H1 (cell line): ENCODE data around the gene KHDRBS1. TPM values are rescaled to one million over a fixed set of nuclear protein-coding genes. Genes with fewer than 3 reads are reported as not detected.
A peak's percentile ranks its signal among the peaks of the same experiment; 100 is the strongest.

Source experiments
- BRCA1 ChIP-seq: IDR thresholded peaks from 2 replicates; pipeline ENCODE4 v1.6.1; 2012; ENCODE audit warnings: low read depth, low read length, improper control_type of control experiment
- CBX5 ChIP-seq: fragments of 300-800, 300-1000 bp; sonication (generic); IDR thresholded peaks from 2 replicates; pipeline ENCODE4 v1.7.1; 2016; ENCODE audit warnings: antibody characterized with exemption, low read length, low read depth
- CBX8 ChIP-seq: fragments of 300-800, 300-1000 bp; sonication (generic); IDR thresholded peaks from 2 replicates; pipeline ENCODE4 v1.7.1; 2016; ENCODE audit warnings: low read depth, low read length, borderline replicate concordance
- CEBPB ChIP-seq: IDR thresholded peaks from 2 replicates; pipeline ENCODE4 v1.6.1; 2012; ENCODE audit warnings: low read depth, low read length
- CHD1 ChIP-seq: IDR thresholded peaks from 2 replicates; pipeline ENCODE4 v1.6.1; 2012; ENCODE audit warnings: low read depth, low read length, improper control_type of control experiment
- CHD2 ChIP-seq: IDR thresholded peaks from 2 replicates; pipeline ENCODE4 v1.6.1; 2012; ENCODE audit warnings: low read length, improper control_type of control experiment
- EP300 ChIP-seq, 2 experiments: IDR thresholded peaks; 1 replicate in 1 of 2; 2 replicates in 1 of 2; pipeline ENCODE4 v1.6.1; 2011 to 2012; ENCODE audit warnings: low read depth in 2 of 2, low read length in 2 of 2, mild to moderate bottlenecking in 2 of 2, borderline replicate concordance in 1 of 2, inconsistent platforms in 1 of 2, moderate library complexity in 1 of 2
- GTF2F1 ChIP-seq: IDR thresholded peaks from 2 replicates; pipeline ENCODE4 v1.6.1; 2012; ENCODE audit warnings: low read depth, low read length, improper control_type of control experiment, borderline replicate concordance
- HDAC2 ChIP-seq, 2 experiments: fragments of 300-600 bp in 1 of 2; sonication (generic) in 1 of 2; IDR thresholded peaks; 2 replicates each; pipeline ENCODE4 v1.6.1; 2011 to 2012; ENCODE audit warnings: low read depth in 2 of 2, low read length in 2 of 2, mild to moderate bottlenecking in 2 of 2, moderate library complexity in 2 of 2, borderline replicate concordance in 1 of 2, inconsistent platforms in 1 of 2
- HDAC6 ChIP-seq: IDR thresholded peaks from one replicate; pipeline ENCODE4 v1.7.1; 2012; ENCODE audit warnings: low read depth, mild to moderate bottlenecking, inconsistent platforms, low read length, moderate library complexity
- JUN ChIP-seq: IDR thresholded peaks from 2 replicates; pipeline ENCODE4 v1.6.1; 2011; ENCODE audit warnings: low read depth, mild to moderate bottlenecking, improper control_type of control experiment, low read length
- KDM5A ChIP-seq: fragments of 200-600 bp; IDR thresholded peaks from 2 replicates; pipeline ENCODE4 v1.7.1; 2012; ENCODE audit warnings: mild to moderate bottlenecking, low read length, inconsistent platforms, mixed read lengths
- NRF1 ChIP-seq: IDR thresholded peaks from 2 replicates; pipeline ENCODE4 v1.6.1; 2011; ENCODE audit warnings: mild to moderate bottlenecking, low read depth, low read length, improper control_type of control experiment
- POLR2AphosphoS5 ChIP-seq: IDR thresholded peaks from 2 replicates; pipeline ENCODE4 v1.6.1; 2011; ENCODE audit warnings: low read depth, low read length
- RAD21 ChIP-seq, 2 experiments: IDR thresholded peaks in 1 of 2; conservative IDR thresholded peaks in 1 of 2; 2 replicates each; pipeline ENCODE4 v1.6.1; 2011; ENCODE audit warnings: low read depth in 2 of 2, low read length in 2 of 2, improper control_type of control experiment in 1 of 2, inconsistent platforms in 1 of 2, mild to moderate bottlenecking in 1 of 2, moderate library complexity in 1 of 2
- RBBP5 ChIP-seq: IDR thresholded peaks from 2 replicates; pipeline ENCODE4 v1.7.1; 2012; ENCODE audit warnings: low read depth, mild to moderate bottlenecking, inconsistent platforms, low read length, moderate library complexity, borderline replicate concordance
- RFX5 ChIP-seq: IDR thresholded peaks from 2 replicates; pipeline ENCODE4 v1.6.1; 2011; ENCODE audit warnings: low read depth, low read length, improper control_type of control experiment, borderline replicate concordance
- SUZ12 ChIP-seq: fragments of 200-600 bp; sonication (generic); IDR thresholded peaks from 2 replicates; pipeline ENCODE4 v1.6.1; 2012; ENCODE audit warnings: mild to moderate bottlenecking, inconsistent platforms, low read length, moderate library complexity, mixed read lengths
- TAF1 ChIP-seq: IDR thresholded peaks from 2 replicates; pipeline ENCODE4 v1.6.1; 2011; ENCODE audit warnings: mild to moderate bottlenecking, low read depth, low read length
- TBP ChIP-seq: IDR thresholded peaks from 2 replicates; pipeline ENCODE4 v1.6.1; 2011; ENCODE audit warnings: low read depth, low read length, improper control_type of control experiment
- TCF12 ChIP-seq: IDR thresholded peaks from 2 replicates; pipeline ENCODE4 v1.6.1; 2011; ENCODE audit warnings: low read depth, mild to moderate bottlenecking, low read length
- polyA plus RNA-seq, 7 experiments: library from polyadenylated mRNA; depleted of rRNA in 3 of 7; stranded (reverse) in 5 of 7; unstranded in 2 of 7; fragments of >200 nt in 5 of 7; fragments of 200-250 nt in 2 of 7; gene quantifications; 1 replicate in 5 of 7; 2 replicates in 1 of 7; 4 replicates in 1 of 7; pipeline versions ENCODE4 v1.2.1 to v1.2.3, GENCODE V29; 2011 to 2013; ENCODE audit warnings: missing spikeins in 2 of 7, mixed read lengths in 2 of 7
- total RNA-seq: library from RNA; stranded (reverse); fragmentation: NEBNext Ultra II Directional; extraction: Animal tissue kit (Norgen Biotek cat#: 25700); gene quantifications from 2 replicates; pipeline ENCODE4 v1.2.1, GENCODE V29; 2021
- TF ChIP-seq, protein P1 (sequence below): IDR thresholded peaks from 2 replicates; pipeline ENCODE4 v1.6.1; 2011; ENCODE audit warnings: low read length, improper control_type of control experiment
- TF ChIP-seq, protein P2 (sequence below): IDR thresholded peaks from 2 replicates; pipeline ENCODE4 v1.6.1; 2012; ENCODE audit warnings: inconsistent platforms

The KHDRBS1 gene
- total and polyA plus RNA-seq, 2 of the 8 experiments (the other 6 are each of a cell fraction or from before 2014, with no cell fraction given), result 53.8 to 284 TPM

- no peak for TF ChIP-seq EP300 (IDR thresholded peaks at IDR 0.05; ENCODE audit: borderline replicate concordance in 1 of 2, low read depth in 2 of 2, low read length in 2 of 2)
- no peak for TF ChIP-seq KDM5A
- no peak for TF ChIP-seq CHD2
- peak; percentile 31; the same call in 1 of the 2 replicates for TF ChIP-seq GTF2F1
- peak; percentile 37; the same call in 1 of the 2 replicates for TF ChIP-seq POLR2AphosphoS5
- TF ChIP-seq TCF12, result no peak
- TF ChIP-seq, protein P1, sequence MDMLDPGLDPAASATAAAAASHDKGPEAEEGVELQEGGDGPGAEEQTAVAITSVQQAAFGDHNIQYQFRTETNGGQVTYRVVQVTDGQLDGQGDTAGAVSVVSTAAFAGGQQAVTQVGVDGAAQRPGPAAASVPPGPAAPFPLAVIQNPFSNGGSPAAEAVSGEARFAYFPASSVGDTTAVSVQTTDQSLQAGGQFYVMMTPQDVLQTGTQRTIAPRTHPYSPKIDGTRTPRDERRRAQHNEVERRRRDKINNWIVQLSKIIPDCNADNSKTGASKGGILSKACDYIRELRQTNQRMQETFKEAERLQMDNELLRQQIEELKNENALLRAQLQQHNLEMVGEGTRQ, result peak; percentile 89
- TF ChIP-seq CEBPB, result no peak
- TF ChIP-seq RBBP5, result no peak; the same call in 1 of the 2 replicates
- peak; percentile 62; the same call in 1 of the 2 replicates for TF ChIP-seq TBP
- peak; percentile 91 for TF ChIP-seq TAF1
- TF ChIP-seq, protein P2, sequence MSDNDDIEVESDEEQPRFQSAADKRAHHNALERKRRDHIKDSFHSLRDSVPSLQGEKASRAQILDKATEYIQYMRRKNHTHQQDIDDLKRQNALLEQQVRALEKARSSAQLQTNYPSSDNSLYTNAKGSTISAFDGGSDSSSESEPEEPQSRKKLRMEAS, result peak; percentile 97
- no peak for TF ChIP-seq BRCA1
- no peak for TF ChIP-seq RFX5
- TF ChIP-seq JUN, result no peak
- TF ChIP-seq RAD21 (IDR thresholded peaks at IDR 0.05 in 1 of 2, conservative IDR thresholded peaks at IDR 0.05 in 1 of 2; ENCODE audit: low read depth in 2 of 2, low read length in 2 of 2), result no peak
- TF ChIP-seq HDAC6, result no peak
- no peak for TF ChIP-seq CBX5
- peak; percentile 89 to 95 for TF ChIP-seq HDAC2 (IDR thresholded peaks at IDR 0.05; ENCODE audit: borderline replicate concordance in 1 of 2, low read depth in 2 of 2, low read length in 2 of 2)
- TF ChIP-seq SUZ12, result no peak
- TF ChIP-seq CBX8, result no peak
- TF ChIP-seq NRF1, result peak; percentile 99
- TF ChIP-seq CHD1, result no peak
Observed at GRCh38 chr1:32013386-32014198, at the start of gene KHDRBS1 (continued).
